ENCODE data around the gene AKAP6.

AKAP6 gene

DNA sequence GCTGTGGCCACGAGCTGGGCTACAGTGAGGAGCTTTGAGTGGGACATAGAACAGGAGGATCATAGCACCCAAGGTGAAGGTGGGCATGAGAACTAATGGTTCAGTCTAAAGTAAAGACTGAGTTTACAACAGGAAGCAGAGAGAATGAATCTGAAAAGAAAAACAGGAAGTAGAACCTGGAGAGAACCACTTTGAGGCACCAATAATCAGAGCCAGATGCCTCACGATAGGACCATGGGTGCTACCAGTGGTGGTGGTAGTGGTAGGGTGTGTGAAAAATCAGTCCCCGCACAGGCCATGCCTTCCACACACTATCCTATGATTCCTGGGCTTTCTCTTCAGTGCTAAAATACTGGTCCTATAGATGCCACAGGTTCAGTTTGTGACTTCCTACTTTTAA lies 293.6 kb downstream of the AKAP6 start:
- TF ChIP-seq, protein P1, sequence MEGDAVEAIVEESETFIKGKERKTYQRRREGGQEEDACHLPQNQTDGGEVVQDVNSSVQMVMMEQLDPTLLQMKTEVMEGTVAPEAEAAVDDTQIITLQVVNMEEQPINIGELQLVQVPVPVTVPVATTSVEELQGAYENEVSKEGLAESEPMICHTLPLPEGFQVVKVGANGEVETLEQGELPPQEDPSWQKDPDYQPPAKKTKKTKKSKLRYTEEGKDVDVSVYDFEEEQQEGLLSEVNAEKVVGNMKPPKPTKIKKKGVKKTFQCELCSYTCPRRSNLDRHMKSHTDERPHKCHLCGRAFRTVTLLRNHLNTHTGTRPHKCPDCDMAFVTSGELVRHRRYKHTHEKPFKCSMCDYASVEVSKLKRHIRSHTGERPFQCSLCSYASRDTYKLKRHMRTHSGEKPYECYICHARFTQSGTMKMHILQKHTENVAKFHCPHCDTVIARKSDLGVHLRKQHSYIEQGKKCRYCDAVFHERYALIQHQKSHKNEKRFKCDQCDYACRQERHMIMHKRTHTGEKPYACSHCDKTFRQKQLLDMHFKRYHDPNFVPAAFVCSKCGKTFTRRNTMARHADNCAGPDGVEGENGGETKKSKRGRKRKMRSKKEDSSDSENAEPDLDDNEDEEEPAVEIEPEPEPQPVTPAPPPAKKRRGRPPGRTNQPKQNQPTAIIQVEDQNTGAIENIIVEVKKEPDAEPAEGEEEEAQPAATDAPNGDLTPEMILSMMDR (IDR thresholded peaks at IDR 0.05; ENCODE audit: insufficient read depth, missing control alignments), result no peak
- FAIRE-seq (no peak), DNase-seq (ENCODE audit: insufficient read length, low spot score) (no peak)

DNA sequence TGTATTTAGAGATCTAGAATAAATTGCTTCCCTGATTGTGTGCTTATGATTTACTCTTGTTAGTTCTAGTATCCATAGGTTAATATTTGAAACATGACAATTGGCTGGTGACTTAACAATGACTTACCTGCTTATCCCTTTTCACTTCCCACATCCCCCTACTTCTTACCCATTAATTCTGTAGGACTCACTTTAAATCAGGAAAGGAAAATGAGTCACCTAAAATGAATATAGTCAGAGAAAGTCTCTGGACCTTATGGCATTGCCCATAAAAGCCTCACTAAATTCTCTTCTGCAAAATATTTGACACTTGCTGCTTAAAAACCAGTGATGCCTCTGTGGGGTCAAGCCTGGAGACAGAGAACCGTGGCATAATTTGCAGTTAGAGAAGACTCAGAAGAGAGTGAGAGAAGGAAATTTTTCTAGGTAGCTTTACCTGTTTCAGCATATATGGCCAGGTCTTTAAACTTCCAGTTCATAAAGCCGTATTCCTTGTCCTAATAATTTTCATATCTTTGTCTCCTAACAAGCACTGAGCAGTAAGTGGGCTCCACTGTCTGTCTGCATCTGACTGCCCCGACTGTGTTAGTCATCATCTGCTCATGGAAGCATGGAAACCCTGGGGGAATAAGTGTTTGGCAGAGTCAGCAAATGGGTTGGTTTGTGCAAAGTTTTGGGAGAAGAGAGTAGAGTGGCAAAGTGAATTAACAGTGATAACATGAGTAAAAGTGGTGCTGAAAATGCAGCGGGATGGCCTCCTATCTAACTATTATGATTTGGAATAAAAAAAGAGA lies 294.4 kb downstream of the AKAP6 start:
- FAIRE-seq (no peak), DNase-seq (ENCODE audit: insufficient read length, low spot score) (no peak)
- TF ChIP-seq, protein P1 (IDR thresholded peaks at IDR 0.05; ENCODE audit: insufficient read depth, missing control alignments), result no peak

DNA sequence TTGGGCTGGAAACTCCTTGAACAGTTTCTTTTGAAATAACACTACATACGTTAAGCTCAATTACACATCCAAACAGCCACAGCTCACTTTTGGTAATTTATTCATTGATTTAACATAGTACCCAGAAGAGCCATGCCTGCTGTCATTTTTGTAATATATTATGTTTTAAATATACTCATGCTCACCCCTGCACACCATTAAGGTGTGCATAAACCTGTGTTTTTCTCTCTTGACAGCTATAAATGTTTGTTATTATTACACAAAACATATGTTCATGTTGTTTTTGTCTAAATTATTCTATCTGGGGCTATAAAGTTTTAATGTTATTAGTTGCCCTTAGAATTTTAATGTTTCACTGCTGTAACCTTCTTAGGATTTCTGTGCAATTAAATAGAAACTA lies 296.1 kb downstream of the AKAP6 start:
- no peak for DNase-seq (ENCODE audit: insufficient read length, low spot score)
- no peak for FAIRE-seq
- TF ChIP-seq, protein P1 (IDR thresholded peaks at IDR 0.05; ENCODE audit: insufficient read depth, missing control alignments), result no peak

DNA sequence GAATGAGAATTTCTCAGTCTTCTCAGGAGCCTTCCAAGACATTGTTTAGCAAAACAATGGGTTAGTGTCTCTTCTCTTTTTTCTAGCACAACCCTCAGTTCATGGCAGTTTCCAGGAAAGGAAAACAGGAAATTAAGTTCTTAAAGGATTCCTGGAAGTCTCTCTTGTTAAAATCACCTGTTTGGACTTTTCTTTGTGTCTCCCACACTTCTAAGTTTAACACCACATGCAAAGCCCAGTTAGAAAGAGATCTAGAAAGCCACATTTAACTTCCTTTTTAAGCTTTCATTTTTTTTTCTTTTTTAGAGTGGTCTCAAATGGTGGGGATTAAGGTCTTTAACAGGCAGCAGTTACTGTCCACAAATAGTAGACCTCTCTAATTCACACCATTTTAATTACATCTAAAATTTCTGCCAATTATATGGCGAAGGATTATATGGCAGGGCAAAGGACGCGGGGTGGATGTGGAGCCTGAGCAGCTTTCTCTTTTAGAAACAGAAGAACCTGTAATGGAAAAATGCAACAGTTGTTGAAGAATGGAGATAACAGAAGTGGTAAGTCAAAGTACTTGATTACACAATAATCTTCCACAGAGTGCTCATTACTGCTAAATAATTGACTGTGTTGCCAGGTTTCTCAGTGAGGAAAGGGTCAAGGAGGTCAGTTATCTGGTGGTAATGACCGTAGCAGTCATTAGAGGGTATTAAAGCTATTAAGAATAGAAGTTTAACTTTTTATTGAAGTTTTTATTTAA lies 298.6 kb downstream of the AKAP6 start:
- TF ChIP-seq, protein P1 (IDR thresholded peaks at IDR 0.05; ENCODE audit: insufficient read depth, missing control alignments), result no peak
- DNase-seq (ENCODE audit: insufficient read length, low spot score), result no peak
- FAIRE-seq, result no peak

GRCh38 chr14:32629236-32629635 lies 300.1 kb downstream of the AKAP6 start:
- TF ChIP-seq, protein P1 (IDR thresholded peaks at IDR 0.05; ENCODE audit: insufficient read depth, missing control alignments), result no peak
- FAIRE-seq (no peak), DNase-seq (ENCODE audit: insufficient read length, low spot score) (no peak)

DNA sequence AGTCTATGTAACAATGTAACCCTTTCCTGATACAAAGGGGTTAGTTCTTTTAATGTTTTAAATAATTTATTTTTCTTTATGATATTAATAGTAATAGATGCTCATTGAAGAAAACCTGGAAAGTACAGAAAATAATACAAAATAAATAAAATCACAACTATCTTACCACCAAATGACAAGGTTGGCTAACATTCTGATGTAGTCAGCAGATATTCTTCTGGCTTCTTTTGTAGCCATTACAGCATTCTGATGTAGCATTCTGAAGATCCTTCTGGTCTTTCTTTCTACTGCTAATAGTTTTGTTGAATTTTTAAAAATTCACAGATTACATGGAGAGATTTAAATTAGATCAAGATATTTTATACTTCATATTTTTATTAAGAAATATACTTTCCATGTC lies 301.6 kb downstream of the AKAP6 start:
- no peak for FAIRE-seq
- TF ChIP-seq, protein P1 (IDR thresholded peaks at IDR 0.05; ENCODE audit: insufficient read depth, missing control alignments), result no peak
- DNase-seq (ENCODE audit: insufficient read length, low spot score), result no peak

Measured in D721Med (cell line).